HG02884 (cell line): ENCODE results near the gene LRG1.
"Not testable (repeated sequence)": the region's sequence is repeated elsewhere in the genome, so short reads cannot be mapped to it uniquely, and the experiment has no call there.

ENCODE experiments used
- ATAC-seq: cut with Tn5 transposase; IDR thresholded peaks from one replicate; pipeline ENCODE4 v1.9.1; 2021; ENCODE audit warnings: mild to moderate bottlenecking, moderate library complexity; ENCODE audit not compliant: unreplicated experiment

LRG1 gene

GRCh38 chr19:4553092-4553695 lies 13.4 kb upstream of the LRG1 start:
- no peak for ATAC-seq

- ATAC-seq = no peak
These were observed 12.6 kb upstream of the LRG1 start for GRCh38 chr19:4552525-4552819.

- ATAC-seq = no peak
These were observed 10.7 kb upstream of the LRG1 start for GRCh38 chr19:4550479-4551050.

GRCh38 chr19:4550018-4550417 lies 10.2 kb upstream of the LRG1 start:
- no peak for ATAC-seq

- ATAC-seq = no peak
These were observed 8.4 kb upstream of the LRG1 start for GRCh38 chr19:4548238-4548584.

- ATAC-seq = no peak
These were observed 7.7 kb upstream of the LRG1 start for GRCh38 chr19:4547303-4548237.

- no peak for ATAC-seq
These were observed 4.2 kb upstream of the LRG1 start for GRCh38 chr19:4543842-4544647.

GRCh38 chr19:4542896-4543841 lies 3.3 kb upstream of the LRG1 start:
- no peak for ATAC-seq

- ATAC-seq = not testable (repeated sequence)
These were observed 1.9 kb upstream of the LRG1 start for GRCh38 chr19:4541806-4542145.

- ATAC-seq = no peak
These were observed 1.4 kb upstream of the LRG1 start for GRCh38 chr19:4541114-4541805.

GRCh38 chr19:4539169-4539692 lies 605 bp downstream of the LRG1 start:
- ATAC-seq = no peak

- ATAC-seq = no peak
These were observed 1.3 kb downstream of the LRG1 start for GRCh38 chr19:4538601-4538954.

GRCh38 chr19:4537953-4538600 lies 1.8 kb downstream of the LRG1 start:
- no peak for ATAC-seq

- no peak for ATAC-seq
These were observed 3.0 kb downstream of the LRG1 start for GRCh38 chr19:4536798-4537197.

GRCh38 chr19:4534836-4535658 lies 4.8 kb downstream of the LRG1 start, which contains the start of gene PLIN5:
Gene PLIN5 (minus strand): TSS chr19:4535224. CDS start chr19:4534074, 1,150 bp downstream.
- no peak for ATAC-seq

- ATAC-seq = no peak
These were observed 5.9 kb downstream of the LRG1 start for GRCh38 chr19:4533835-4534424.

- ATAC-seq = no peak
These were observed 6.5 kb downstream of the LRG1 start for GRCh38 chr19:4533334-4533733.
